Suppressor macrophage treated with lipopolysaccharide for 1 hour (primary cell): ENCODE results near the gene SMPD3.

Experiments used
- DNase-seq, 3 donors: peaks; one replicate each; pipeline ENCODE4 v3.0.0-alpha.2; 2020 to 2022

SMPD3 gene

GRCh38 chr16:68367440-68367839 lies 80.9 kb downstream of the SMPD3 start:
- no peak for DNase-seq

DNA sequence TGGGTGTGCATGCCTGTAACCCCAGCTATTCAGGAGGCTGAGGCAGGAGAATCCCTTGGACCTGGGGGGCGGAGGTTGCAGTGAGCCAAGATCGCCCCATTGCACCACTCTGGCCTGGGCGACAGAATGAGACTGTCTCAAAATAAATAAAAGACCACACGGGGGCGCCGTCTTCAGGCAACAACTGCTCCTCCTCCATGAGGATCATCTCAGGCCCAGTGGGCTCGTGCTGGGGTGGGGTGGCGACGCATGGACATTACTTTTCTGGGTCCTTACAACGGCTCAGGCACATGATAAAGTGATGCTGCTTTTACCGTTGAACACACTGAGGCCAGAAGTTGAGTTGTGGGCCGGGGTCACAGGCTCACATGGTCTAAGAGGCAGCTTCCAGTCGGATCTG lies 81.3 kb downstream of the SMPD3 start:
- peak; percentile 60 to 81 (median 74) for DNase-seq

- DNase-seq = no peak
Measured at GRCh38 chr16:68366062-68366461, 82.2 kb downstream of the SMPD3 start.

DNA sequence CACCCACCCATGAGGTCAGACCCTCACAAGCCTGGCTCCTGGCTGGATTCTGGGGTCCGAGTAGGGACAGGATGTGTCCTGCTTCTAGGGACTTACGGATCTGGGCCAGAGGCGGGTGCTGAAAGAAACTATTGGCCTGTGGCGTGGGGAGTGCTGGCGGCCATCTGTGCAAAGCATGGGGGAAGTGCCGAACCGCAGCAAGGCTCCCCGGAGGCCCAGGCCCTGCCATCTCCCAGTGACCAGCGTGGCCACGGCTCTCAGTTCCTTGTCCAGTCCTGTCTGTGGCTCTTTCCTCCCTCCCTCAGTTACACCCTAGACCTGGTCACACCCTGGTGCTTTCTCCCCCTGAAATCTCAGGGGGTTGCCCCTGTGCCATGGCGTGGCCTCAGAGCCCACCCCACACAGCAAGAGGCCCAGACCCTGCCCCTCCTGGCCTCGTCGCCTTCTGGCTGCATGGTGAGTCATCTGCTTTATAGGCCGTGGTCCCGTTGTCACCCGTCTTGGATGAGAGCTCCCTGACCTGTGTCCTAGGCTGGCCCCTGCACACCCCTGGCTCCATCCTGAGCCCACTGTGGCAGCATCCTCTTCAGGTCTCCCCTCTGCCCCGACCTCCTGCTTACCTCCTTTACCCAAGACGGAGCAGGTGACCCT lies 83.0 kb downstream of the SMPD3 start:
- peak; percentile 34 to 63 (median 50) for DNase-seq

GRCh38 chr16:68364561-68364998 lies 83.7 kb downstream of the SMPD3 start:
- peak; percentile 68 to 79 (median 77) for DNase-seq

GRCh38 chr16:68363658-68364521 lies 84.4 kb downstream of the SMPD3 start:
- DNase-seq = no peak

- no peak for DNase-seq
Measured at GRCh38 chr16:68362947-68363657, 85.2 kb downstream of the SMPD3 start.

DNA sequence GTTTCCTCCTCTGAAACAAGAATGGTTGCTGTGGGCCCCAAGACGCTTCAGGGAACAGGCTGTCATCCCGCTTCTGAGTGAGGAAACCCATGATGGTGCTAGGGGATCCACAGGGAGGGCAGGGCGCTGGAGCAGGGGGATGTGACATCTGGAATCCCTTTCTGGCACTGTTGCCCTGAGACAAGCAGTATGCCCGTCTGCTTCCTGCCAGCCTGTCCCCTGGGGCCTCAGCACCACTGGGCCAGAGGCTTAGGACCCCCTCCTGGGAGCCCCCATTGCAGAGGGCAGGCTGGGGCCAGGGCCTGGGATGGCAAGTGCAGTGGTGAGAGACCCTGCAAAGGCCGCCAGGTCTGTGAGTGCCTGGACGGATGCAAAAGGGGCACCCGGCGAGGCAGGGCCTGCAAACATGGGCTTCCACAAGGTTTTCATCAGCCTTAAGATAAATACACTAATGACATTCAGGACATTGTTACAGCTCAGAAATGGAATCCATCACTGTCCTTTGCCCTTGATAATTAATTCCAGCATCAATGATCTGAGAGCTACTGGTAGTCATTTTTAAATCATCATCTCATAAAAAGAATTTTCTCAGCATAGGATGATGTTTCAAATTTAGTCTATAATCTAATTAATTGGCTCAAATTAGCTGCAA lies 85.9 kb downstream of the SMPD3 start:
- DNase-seq = no peak

DNA sequence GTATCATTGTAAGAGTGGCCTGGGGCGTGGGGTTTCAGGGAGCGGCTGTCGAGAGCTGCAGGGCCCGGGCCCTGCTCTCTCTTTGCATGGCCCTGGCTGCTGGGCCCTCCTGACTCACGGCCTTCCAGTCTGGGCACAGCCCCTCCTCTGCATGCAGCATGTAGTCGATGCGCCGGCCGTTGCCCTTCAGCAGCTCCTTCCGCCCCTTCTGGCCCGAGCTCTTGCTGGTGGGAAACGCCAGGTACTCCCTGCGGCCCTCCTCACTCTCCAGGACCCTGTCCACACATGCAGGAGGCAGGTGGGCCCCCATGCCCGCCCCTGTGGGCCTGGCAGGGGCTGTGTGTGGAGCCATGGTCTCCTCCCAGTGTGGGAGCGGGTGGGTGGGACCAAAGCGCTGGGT lies 86.8 kb downstream of the SMPD3 start:
- DNase-seq = no peak

GRCh38 chr16:68360956-68361355 lies 87.4 kb downstream of the SMPD3 start:
- no peak for DNase-seq

- no peak for DNase-seq
Measured at GRCh38 chr16:68360547-68360946, 87.8 kb downstream of the SMPD3 start.

GRCh38 chr16:68359398-68360191 lies 88.7 kb downstream of the SMPD3 start:
- no peak for DNase-seq

- DNase-seq = no peak
Measured at GRCh38 chr16:68358951-68359350, 89.4 kb downstream of the SMPD3 start.

DNA sequence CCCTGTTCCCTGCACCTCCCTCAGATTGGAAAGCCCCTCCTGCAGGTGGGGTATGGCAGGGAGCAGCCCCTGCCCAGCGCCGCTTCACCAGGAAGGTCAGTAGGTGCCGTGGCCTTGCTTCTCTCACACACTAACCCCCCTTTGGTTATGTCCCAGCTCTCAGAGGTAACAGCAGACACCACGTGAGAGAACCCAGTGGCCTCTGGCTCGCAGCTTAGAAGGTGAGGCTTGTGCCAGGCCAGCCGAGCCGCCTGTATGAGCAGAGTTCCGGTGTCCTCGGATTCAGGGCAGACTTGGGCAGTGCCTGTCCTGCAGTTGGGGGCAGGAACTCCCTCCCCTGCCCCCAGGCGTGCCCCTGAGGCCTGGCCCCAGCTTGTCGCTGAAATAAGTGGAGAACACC lies 90.4 kb downstream of the SMPD3 start:
- no peak for DNase-seq

GRCh38 chr16:68357521-68357922 lies 90.8 kb downstream of the SMPD3 start:
- DNase-seq = no peak

- no peak for DNase-seq
Measured at GRCh38 chr16:68356919-68357286, 91.4 kb downstream of the SMPD3 start.

GRCh38 chr16:68356249-68356918 lies 91.9 kb downstream of the SMPD3 start:
- DNase-seq = peak; percentile 25 to 39 (median 34)

DNA sequence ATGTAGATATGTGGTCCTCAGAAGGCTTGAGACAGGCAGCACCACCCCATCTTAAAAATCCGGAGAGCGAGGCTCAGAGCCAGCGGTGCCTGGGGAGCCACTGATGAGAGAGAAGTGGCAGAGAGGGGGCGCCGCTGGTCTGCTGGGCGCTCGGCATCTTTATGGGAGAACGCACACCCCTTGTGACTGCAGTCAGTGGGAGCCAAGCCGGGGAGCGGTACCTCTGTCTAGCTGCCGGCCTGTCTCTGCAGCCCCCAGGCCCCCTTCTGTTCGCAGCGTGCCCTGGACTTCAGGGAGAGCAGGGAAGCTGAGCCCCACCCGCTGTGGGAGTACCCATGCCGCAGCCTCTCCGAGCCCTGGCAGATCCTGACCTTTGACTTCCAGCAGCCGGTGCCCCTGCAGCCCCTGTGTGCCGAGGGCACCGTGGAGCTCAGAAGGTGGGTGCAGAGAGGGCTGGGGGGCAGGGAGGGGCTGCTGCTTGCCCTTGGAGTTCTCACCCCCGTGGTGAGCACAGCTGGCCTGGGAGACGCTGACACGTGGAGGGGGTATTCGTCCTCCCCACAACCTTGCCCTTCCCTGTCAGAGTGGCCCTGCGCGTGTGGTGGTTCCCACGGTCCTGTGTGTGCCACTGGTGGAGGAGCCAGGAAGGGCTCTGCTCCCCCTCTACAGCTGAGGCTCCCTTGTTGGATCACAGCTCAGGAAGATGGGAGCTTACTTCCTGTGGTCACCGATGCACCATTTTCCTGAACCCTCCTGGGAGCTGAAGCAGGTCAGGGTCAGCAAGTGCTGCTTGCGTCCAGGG lies 92.7 kb downstream of the SMPD3 start:
- no peak for DNase-seq

DNA sequence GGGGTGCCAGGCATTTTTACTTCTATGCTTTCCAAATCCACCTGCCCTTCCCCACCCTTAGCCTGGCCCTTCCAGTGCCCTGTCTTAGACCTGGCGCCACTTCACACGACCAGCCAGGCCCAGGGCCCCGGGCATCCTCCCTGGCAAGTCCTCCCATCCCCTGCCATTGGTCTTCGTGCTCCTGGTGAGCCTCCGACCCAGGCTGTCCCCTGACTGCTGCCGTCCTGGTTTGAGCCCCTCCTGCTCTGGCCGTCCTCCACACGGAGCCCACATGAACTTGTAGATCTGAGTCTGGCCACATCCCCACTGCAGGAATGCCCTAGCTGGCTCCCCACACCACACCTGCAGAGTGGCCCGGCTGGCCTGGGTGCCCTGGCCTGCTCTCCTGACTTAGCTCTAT lies 93.5 kb downstream of the SMPD3 start:
- no peak for DNase-seq

- no peak for DNase-seq
Measured at GRCh38 chr16:68353366-68353765, 94.9 kb downstream of the SMPD3 start.

DNA sequence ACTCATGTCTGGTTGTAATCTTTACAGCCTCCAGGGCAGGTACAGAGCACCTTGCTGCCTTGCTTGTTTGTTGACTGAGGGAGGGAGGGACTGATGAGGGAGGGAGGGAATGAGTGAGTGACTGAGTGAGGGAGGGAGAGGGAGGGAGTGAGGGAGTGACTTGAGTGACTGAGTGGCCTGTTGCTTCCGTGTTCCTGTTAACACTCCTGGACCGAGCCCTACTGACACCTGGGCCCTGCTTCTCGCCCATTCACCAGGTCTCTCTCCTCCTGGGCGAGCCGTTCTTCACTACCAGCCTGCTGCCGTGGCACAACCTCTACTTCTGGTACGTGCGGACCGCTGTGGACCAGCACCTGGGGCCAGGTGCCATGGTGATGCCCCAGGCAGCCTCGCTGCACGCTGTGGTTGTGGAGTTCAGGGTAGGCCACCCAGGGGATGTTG lies 96.3 kb downstream of the SMPD3 start:
- DNase-seq = no peak
